ENCODE measurements around the gene SCAMP4. TPM values are rescaled to one million over a fixed set of nuclear protein-coding genes. Genes with fewer than 3 reads are reported as not detected.

Gene SCAMP4
- total RNA-seq, 2 donors from 2014 or later: 69.6 to 75.3 TPM

DNA sequence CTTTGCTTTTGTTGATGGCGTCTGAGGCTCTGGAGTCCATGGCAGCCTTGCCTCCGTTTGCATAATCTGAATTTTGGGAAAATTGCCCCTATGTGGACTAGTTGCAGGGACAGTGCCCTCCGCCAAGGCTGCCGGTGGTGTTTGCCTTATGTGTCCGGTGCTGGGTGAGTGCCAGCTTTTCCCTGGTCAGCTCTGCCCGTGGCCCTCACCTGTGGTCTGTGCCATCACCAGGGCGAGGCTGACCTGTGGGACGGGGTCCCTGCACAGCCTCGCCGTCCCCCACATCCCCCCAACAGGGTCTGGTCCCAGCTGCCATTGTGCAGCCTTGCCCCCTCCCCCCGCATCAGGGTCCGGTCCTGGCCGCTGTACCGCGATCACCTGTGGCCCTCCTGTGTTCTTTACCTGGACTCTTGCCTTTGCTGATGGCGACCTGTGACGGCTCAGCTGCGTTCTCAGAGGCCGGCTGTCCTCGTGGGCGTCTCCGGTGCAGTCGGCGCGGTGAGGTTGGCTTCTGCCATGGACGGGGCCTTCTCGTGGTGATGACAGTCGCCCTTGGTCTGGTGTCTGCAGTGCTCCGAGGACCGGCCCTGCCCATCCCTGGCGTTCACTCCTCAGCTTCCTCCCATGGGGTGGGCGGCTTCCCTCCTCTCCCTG is 48.4 kb downstream of the SCAMP4 start:
- Histone ChIP-seq H3K4me3 (ENCODE audit: low read length) (no peak overlapping the region), H3K27ac (ENCODE audit: low read depth, low read length) (no peak overlapping the region), H3K36me3 (ENCODE audit: control insufficient read depth, insufficient read depth, low read length) (peaks cover 12% of the 10 kb centered on the region), H3K9ac (ENCODE audit: extremely low read depth, low read length, poor library complexity, severe bottlenecking) (no peak overlapping the region), H3K4me1 (ENCODE audit: control insufficient read depth, insufficient read depth, low read length) (no peaks in the 10 kb centered on the region), H3K9me3 (ENCODE audit: control insufficient read depth, low read length) (no peaks in the 10 kb centered on the region), H3K27me3 (ENCODE audit: control insufficient read depth, insufficient read depth, low read length, poor library complexity, severe bottlenecking) (no peaks in the 10 kb centered on the region)
- Mint-ChIP-seq H3K4me1 (peaks cover 4% of the 10 kb centered on the region), H3K36me3 (ENCODE audit: low read depth) (peaks cover 34% of the 10 kb centered on the region), H3K27me3 (ENCODE audit: insufficient read depth) (no peaks in the 10 kb centered on the region), H3K27ac (no peak overlapping the region), H3K4me3 (no peak overlapping the region), H3K9me3 (no peaks in the 10 kb centered on the region)
- no peak for DNase-seq
- no peak for TF ChIP-seq CTCF (conservative IDR thresholded peaks at IDR 0.05)
- WGBS, 2 experiments (ENCODE audit: insufficient coverage in 1 of 2, insufficient read length in 1 of 2): 96% methylated on average over 30 to 32 of the region's 32 CpGs

DNA sequence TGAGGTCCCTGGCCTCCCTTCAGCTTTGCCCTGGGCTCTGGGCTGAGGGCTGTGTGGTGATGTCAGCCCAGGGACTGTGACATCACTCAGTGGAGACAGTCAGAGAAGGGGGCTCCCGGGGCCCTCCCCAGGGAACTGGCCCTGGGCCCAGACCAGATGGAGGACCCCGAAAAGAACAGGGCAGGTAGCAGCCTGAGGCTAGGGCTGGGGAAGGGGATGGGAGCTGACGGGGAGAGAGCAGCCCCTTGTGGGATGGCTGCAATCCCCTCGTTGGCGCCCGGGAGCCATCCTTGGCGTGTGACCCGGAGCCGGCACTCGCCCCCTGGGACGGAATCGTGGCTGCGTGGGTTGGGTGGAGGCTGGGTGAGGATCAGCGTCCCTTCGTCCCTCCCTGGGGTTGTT is 49.3 kb downstream of the SCAMP4 start:
- Histone ChIP-seq H3K9ac (ENCODE audit: extremely low read depth, low read length, poor library complexity, severe bottlenecking) (no peak overlapping the region), H3K36me3 (ENCODE audit: control insufficient read depth, insufficient read depth, low read length) (peaks cover 12% of the 10 kb centered on the region), H3K4me1 (ENCODE audit: control insufficient read depth, insufficient read depth, low read length) (no peaks in the 10 kb centered on the region), H3K9me3 (ENCODE audit: control insufficient read depth, low read length) (no peaks in the 10 kb centered on the region), H3K4me3 (ENCODE audit: low read length) (no peak overlapping the region), H3K27me3 (ENCODE audit: control insufficient read depth, insufficient read depth, low read length, poor library complexity, severe bottlenecking) (no peaks in the 10 kb centered on the region), H3K27ac (ENCODE audit: low read depth, low read length) (no peak overlapping the region)
- Mint-ChIP-seq H3K27me3 (ENCODE audit: insufficient read depth) (no peaks in the 10 kb centered on the region), H3K9me3 (no peaks in the 10 kb centered on the region), H3K4me3 (no peak overlapping the region), H3K36me3 (ENCODE audit: low read depth) (peaks cover 24% of the 10 kb centered on the region), H3K27ac (no peak overlapping the region), H3K4me1 (peaks cover 4% of the 10 kb centered on the region)
- 95 to 96% methylated on average over 10 to 15 of the region's 15 CpGs for WGBS, 2 experiments (ENCODE audit: insufficient coverage in 1 of 2, insufficient read length in 1 of 2)
- TF ChIP-seq CTCF (conservative IDR thresholded peaks at IDR 0.05): no peak
- no peak for DNase-seq

DNA sequence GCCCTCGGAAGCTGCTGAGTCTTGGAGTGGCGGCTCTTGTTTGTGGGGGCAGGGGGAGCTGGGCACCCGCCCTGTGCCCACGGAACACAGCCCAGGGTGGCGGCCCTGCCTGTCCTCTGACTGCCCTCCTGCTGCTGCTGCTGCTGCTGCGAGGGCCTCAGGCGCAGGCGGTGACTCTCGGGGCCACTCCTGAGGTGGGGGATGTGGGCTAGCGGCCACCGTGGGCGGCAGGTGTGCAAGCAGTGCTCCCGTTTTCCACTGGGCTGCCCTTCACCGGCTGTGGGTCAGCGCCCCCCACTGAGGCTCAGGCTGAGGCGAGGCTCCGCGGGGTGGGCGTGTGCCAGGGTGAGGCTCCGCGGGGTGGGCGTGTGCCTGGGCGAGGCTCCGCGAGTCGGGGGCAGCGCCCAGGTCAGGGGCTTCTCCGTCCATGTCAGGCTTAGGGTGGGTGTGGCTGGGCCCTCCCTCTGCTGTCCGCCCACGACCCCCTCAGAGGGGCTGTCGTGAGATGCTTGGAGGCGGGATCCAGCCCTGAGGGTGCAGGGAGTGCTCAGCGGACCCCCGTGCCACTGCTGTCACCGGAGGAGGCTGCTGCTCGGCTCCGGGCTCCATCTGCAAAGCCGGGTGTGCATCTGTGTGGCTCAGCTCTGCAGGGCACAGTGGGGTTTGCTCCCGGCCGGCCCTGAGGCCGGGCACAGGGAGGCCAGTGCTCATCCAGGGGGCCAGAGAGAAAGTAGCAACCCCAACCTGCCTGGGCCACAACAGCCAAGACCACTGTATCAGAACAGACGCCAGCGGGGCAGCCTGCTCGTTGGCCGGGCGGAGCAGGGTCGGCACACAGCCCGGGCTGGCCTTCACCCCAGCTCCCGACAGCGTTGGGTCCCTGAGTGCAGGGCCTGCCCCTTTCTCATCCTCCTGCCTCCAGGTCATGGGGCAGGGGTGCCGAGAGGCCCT is 50.2 kb downstream of the SCAMP4 start:
- no peak overlapping the region for H3K27ac Mint-ChIP-seq
- Histone ChIP-seq H3K27me3 (ENCODE audit: control insufficient read depth, insufficient read depth, low read length, poor library complexity, severe bottlenecking) (no peaks in the 10 kb centered on the region), H3K4me3 (ENCODE audit: low read length) (no peak overlapping the region), H3K36me3 (ENCODE audit: control insufficient read depth, insufficient read depth, low read length) (peaks cover 14% of the 10 kb centered on the region), H3K9me3 (ENCODE audit: control insufficient read depth, low read length) (no peaks in the 10 kb centered on the region), H3K27ac (ENCODE audit: low read depth, low read length) (no peak overlapping the region), H3K4me1 (ENCODE audit: control insufficient read depth, insufficient read depth, low read length) (no peaks in the 10 kb centered on the region), H3K9ac (ENCODE audit: extremely low read depth, low read length, poor library complexity, severe bottlenecking) (no peak overlapping the region)
- H3K4me1 Mint-ChIP-seq: peaks cover 4% of the 10 kb centered on the region
- peaks cover 22% of the 10 kb centered on the region for H3K36me3 Mint-ChIP-seq (ENCODE audit: low read depth)
- TF ChIP-seq CTCF (conservative IDR thresholded peaks at IDR 0.05): no peak
- no peaks in the 10 kb centered on the region for H3K27me3 Mint-ChIP-seq (ENCODE audit: insufficient read depth)
- no peak overlapping the region for H3K4me3 Mint-ChIP-seq
- DNase-seq: no peak
- no peaks in the 10 kb centered on the region for H3K9me3 Mint-ChIP-seq
- WGBS, 2 experiments (ENCODE audit: insufficient coverage in 1 of 2, insufficient read length in 1 of 2): 85 to 90% methylated on average over 27 to 51 of the region's 51 CpGs
